Lower leg skin (tissue), 3 donors: Measurements from ENCODE around the gene ITSN1.

Experiments
- CTCF ChIP-seq, 3 donors: fragments of 450-650 bp; IDR thresholded peaks; one replicate each; pipeline ENCODE4 v1.5.1; 2016; ENCODE audit warnings: antibody characterized with exemption in 3 of 3, mild to moderate bottlenecking in 3 of 3, moderate library complexity in 2 of 3
- POLR2A ChIP-seq, 2 donors: fragments of 450-650 bp; IDR thresholded peaks; one replicate each; pipeline ENCODE4 v1.6.1; 2016 to 2017; ENCODE audit warnings: antibody characterized with exemption in 2 of 2, mild to moderate bottlenecking in 1 of 2, moderate library complexity in 1 of 2

GRCh38 chr21:33800753-33801423 lies 158.6 kb downstream of the ITSN1 start:
- TF ChIP-seq CTCF (IDR thresholded peaks at IDR 0.05) (no peak), POLR2A (IDR thresholded peaks at IDR 0.05) (no peak)
